K562 (cell line): ENCODE results near the gene FTL. TPM values are rescaled to one million over a fixed set of nuclear protein-coding genes. Genes with fewer than 3 reads are reported as not detected.

Source experiments
- CXXC5 ChIP-seq: fragments of 250-450 bp; sonication (Bioruptor Pico); IDR thresholded peaks from 2 replicates; pipeline ENCODE4 v1.8.0; 2022; ENCODE audit warnings: inconsistent platforms, mild to moderate bottlenecking, moderate library complexity
- E2F3 ChIP-seq: fragments of 250-450 bp; sonication (Bioruptor Pico); IDR thresholded peaks from 2 replicates; pipeline ENCODE4 v1.4.0; 2020; ENCODE audit warnings: mild to moderate bottlenecking
- KAT8 ChIP-seq: fragments of 450-650 bp; IDR thresholded peaks from 2 replicates; pipeline ENCODE4 v1.6.1; 2016; ENCODE audit warnings: low read depth, mild to moderate bottlenecking
- KDM4B ChIP-seq, 2 experiments: fragments of 450-650 bp in 1 of 2; sonication (generic) in 1 of 2; IDR thresholded peaks; 2 replicates each; pipeline ENCODE4 v1.6.1; 2016 to 2017; ENCODE audit warnings: borderline replicate concordance in 2 of 2, antibody characterized with exemption in 1 of 2, low read depth in 1 of 2, mild to moderate bottlenecking in 1 of 2
- POLR2A ChIP-seq: fragments of 450-650 bp; conservative IDR thresholded peaks from 2 replicates; pipeline ENCODE4 v1.6.1; 2016
- RBM17 ChIP-seq: fragments of 200-400 bp; formaldehyde crosslinking; IDR thresholded peaks from 2 replicates; pipeline ENCODE4 v1.6.1; 2017; ENCODE audit warnings: low read depth, mild to moderate bottlenecking, low read length, borderline replicate concordance
- RCOR1 ChIP-seq, 2 experiments: IDR thresholded peaks; 2 replicates each; pipeline ENCODE4 v1.6.1; 2012; ENCODE audit warnings: low read depth in 2 of 2, low read length in 2 of 2, borderline replicate concordance in 1 of 2, improper control_type of control experiment in 1 of 2
- REST ChIP-seq, 2 experiments: fragments of 450-650 bp; formaldehyde crosslinking in 1 of 2; IDR thresholded peaks; 2 replicates each; pipeline versions ENCODE4 v1.4.0 to v1.6.1; 2014 to 2020; ENCODE audit warnings: mild to moderate bottlenecking in 2 of 2, borderline replicate concordance in 1 of 2, low read depth in 1 of 2
- SMAD4 ChIP-seq: fragments of 250-450 bp; sonication (Bioruptor Pico); conservative IDR thresholded peaks from 2 replicates; pipeline ENCODE4 v1.8.0; 2021; ENCODE audit warnings: inconsistent platforms, mild to moderate bottlenecking, moderate library complexity
- SMARCA4 ChIP-seq: fragments of 450-650 bp; IDR thresholded peaks from 2 replicates; pipeline ENCODE4 v1.6.1; 2016
- SMARCE1 ChIP-seq: fragments of 450-650 bp; IDR thresholded peaks from 2 replicates; pipeline ENCODE4 v1.7.1; 2016; ENCODE audit warnings: mild to moderate bottlenecking
- SUPT5H ChIP-seq: fragments of 450-650 bp; IDR thresholded peaks from 2 replicates; pipeline ENCODE4 v1.6.1; 2016
- ZNF134 ChIP-seq: fragments of 250-450 bp; sonication (Bioruptor Pico); conservative IDR thresholded peaks from 2 replicates; pipeline ENCODE4 v1.4.0; 2020
- ZNF518B ChIP-seq: fragments of 250-450 bp; sonication (Bioruptor Pico); IDR thresholded peaks from 2 replicates; pipeline ENCODE4 v1.5.0; 2021; ENCODE audit warnings: mild to moderate bottlenecking, moderate library complexity
- ZNF696 ChIP-seq: fragments of 250-450 bp; sonication (Bioruptor Pico); conservative IDR thresholded peaks from 2 replicates; pipeline ENCODE4 v1.4.0; 2020; ENCODE audit warnings: mild to moderate bottlenecking, moderate library complexity
- polyA plus RNA-seq, 8 experiments: library from polyadenylated mRNA; depleted of rRNA in 4 of 8; stranded (reverse) in 5 of 8; unstranded in 3 of 8; fragments of >200 nt; fragmentation: Nextera tagmentation in 2 of 8; fragmentation: Illumina TruSeq in 1 of 8; extraction: Ambion mirVana in 2 of 8; extraction: Trizol in 1 of 8; gene quantifications; 2 replicates each; pipeline versions ENCODE4 v1.2.1 to v1.2.3, GENCODE V29; 2011 to 2014; ENCODE audit warnings: inconsistent platforms in 1 of 8, missing spikeins in 1 of 8
- total RNA-seq, 7 experiments: library from RNA; depleted of rRNA in 6 of 7; stranded (reverse); fragments of >200 nt in 6 of 7; fragmentation: Illumina TruSeq in 2 of 7; extraction: Trizol in 2 of 7; gene quantifications; 2 replicates each; pipeline versions ENCODE4 v1.2.1 to v1.2.3, GENCODE V29; 2011 to 2021; ENCODE audit warnings: low replicate concordance in 1 of 7
- TF ChIP-seq, protein P1 (sequence below): sonication (generic); formaldehyde crosslinking; IDR thresholded peaks from 2 replicates; pipeline ENCODE4 v1.8.0; 2022; ENCODE audit warnings: missing genetic modification reagents, mild to moderate bottlenecking, borderline replicate concordance

FTL gene
- total and polyA plus RNA-seq, 9 of the 15 experiments (the other 6 are each of a cell fraction or from before 2014, with no cell fraction given) = 1,231 to 27,415 (median 3,965) TPM

GRCh38 chr19:48963371-48964204 lies 1.5 kb upstream of the FTL start (continued):
- no peak for TF ChIP-seq ZNF518B (CRISPR knock-in tag)
- no peak for TF ChIP-seq KAT8
- peak; percentile 96 for TF ChIP-seq SMARCE1
- TF ChIP-seq, protein P1, sequence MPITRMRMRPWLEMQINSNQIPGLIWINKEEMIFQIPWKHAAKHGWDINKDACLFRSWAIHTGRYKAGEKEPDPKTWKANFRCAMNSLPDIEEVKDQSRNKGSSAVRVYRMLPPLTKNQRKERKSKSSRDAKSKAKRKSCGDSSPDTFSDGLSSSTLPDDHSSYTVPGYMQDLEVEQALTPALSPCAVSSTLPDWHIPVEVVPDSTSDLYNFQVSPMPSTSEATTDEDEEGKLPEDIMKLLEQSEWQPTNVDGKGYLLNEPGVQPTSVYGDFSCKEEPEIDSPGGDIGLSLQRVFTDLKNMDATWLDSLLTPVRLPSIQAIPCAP (CRISPR knock-in tag) = no peak
- peak; percentile 88 for TF ChIP-seq SUPT5H
- TF ChIP-seq KDM4B (IDR thresholded peaks at IDR 0.05; ENCODE audit: borderline replicate concordance in 2 of 2, low read depth in 1 of 2) = peak in 1 of 2 experiments; percentile 84; a peak in 1 of 4 replicates
- no peak for TF ChIP-seq REST (IDR thresholded peaks at IDR 0.05; ENCODE audit: borderline replicate concordance)
- TF ChIP-seq REST (CRISPR knock-in tag; IDR thresholded peaks at IDR 0.05; ENCODE audit: low read depth) = peak; percentile 24; the same call in 1 of the 2 replicates
- peak; percentile 91 for TF ChIP-seq SMARCA4
- TF ChIP-seq CXXC5 (CRISPR knock-in tag) = peak; percentile 80
- no peak for TF ChIP-seq RBM17
- peak; percentile 87 for TF ChIP-seq SMAD4 (CRISPR knock-in tag)
- TF ChIP-seq RCOR1 (IDR thresholded peaks at IDR 0.05; ENCODE audit: borderline replicate concordance in 1 of 2, low read depth in 2 of 2, low read length in 2 of 2) = no peak; a peak in 1 of 4 replicates
- peak; percentile 56; the same call in 1 of the 2 replicates for TF ChIP-seq ZNF134 (CRISPR knock-in tag)
- TF ChIP-seq ZNF696 (CRISPR knock-in tag) = no peak
- TF ChIP-seq POLR2A = peak; percentile 88
- TF ChIP-seq E2F3 (CRISPR knock-in tag) = peak; percentile 88
